K562 (cell line): ENCODE results near the gene SPRR2E.

Experiments
- CC2D1A ChIP-seq: fragments of 450-650 bp; IDR thresholded peaks from 2 replicates; pipeline ENCODE4 v1.6.1; 2017; ENCODE audit warnings: mild to moderate bottlenecking
- DLX4 ChIP-seq: fragments of 250-450 bp; sonication (Bioruptor Pico); IDR thresholded peaks from 2 replicates; pipeline ENCODE4 v1.6.1; 2021; ENCODE audit warnings: mild to moderate bottlenecking
- GATA2 ChIP-seq: sonication (generic); formaldehyde crosslinking; IDR thresholded peaks from 2 replicates; pipeline ENCODE4 v1.4.0; 2020; ENCODE audit warnings: mild to moderate bottlenecking, missing genetic modification reagents
- MBD1 ChIP-seq: fragments of 250-450 bp; sonication (Bioruptor Pico); IDR thresholded peaks from 2 replicates; pipeline ENCODE4 v1.8.0; 2022; ENCODE audit warnings: inconsistent platforms
- PHF20 ChIP-seq: fragments of 450-650 bp; IDR thresholded peaks from 2 replicates; pipeline ENCODE4 v1.6.1; 2018; ENCODE audit not compliant: partially characterized antibody
- POLR2A ChIP-seq: fragments of 450-650 bp; conservative IDR thresholded peaks from 2 replicates; pipeline ENCODE4 v1.6.1; 2016
- POLR2AphosphoS5 ChIP-seq: IDR thresholded peaks from 2 replicates; pipeline ENCODE4 v1.6.1; 2011; ENCODE audit warnings: mild to moderate bottlenecking, low read depth, low read length, moderate library complexity; ENCODE audit not compliant: control insufficient read depth, insufficient read depth
- SP1 ChIP-seq: sonication (generic); formaldehyde crosslinking; IDR thresholded peaks from 2 replicates; pipeline ENCODE4 v1.8.1; 2022; ENCODE audit warnings: mild to moderate bottlenecking, missing genetic modification reagents
- TAF15 ChIP-seq: fragments of 200-400 bp; formaldehyde crosslinking; IDR thresholded peaks from 2 replicates; pipeline ENCODE4 v1.6.1; 2017; ENCODE audit warnings: mild to moderate bottlenecking, low read depth, low read length, moderate library complexity
- ZNF3 ChIP-seq: fragments of 250-450 bp; sonication (Bioruptor Pico); IDR thresholded peaks from 2 replicates; pipeline ENCODE4 v1.5.0; 2021; ENCODE audit warnings: mild to moderate bottlenecking, moderate library complexity

GRCh38 chr1:153058154-153058553 is 36.2 kb downstream of the SPRR2E start:
- TF ChIP-seq GATA2 (CRISPR knock-in tag) (no peak), TAF15 (no peak), PHF20 (no peak), POLR2A (no peak), MBD1 (CRISPR knock-in tag) (no peak), SP1 (CRISPR knock-in tag) (no peak), POLR2AphosphoS5 (no peak), DLX4 (no peak), CC2D1A (no peak), ZNF3 (no peak)
